ENCODE measurements around the gene UBE4B.

DNA sequence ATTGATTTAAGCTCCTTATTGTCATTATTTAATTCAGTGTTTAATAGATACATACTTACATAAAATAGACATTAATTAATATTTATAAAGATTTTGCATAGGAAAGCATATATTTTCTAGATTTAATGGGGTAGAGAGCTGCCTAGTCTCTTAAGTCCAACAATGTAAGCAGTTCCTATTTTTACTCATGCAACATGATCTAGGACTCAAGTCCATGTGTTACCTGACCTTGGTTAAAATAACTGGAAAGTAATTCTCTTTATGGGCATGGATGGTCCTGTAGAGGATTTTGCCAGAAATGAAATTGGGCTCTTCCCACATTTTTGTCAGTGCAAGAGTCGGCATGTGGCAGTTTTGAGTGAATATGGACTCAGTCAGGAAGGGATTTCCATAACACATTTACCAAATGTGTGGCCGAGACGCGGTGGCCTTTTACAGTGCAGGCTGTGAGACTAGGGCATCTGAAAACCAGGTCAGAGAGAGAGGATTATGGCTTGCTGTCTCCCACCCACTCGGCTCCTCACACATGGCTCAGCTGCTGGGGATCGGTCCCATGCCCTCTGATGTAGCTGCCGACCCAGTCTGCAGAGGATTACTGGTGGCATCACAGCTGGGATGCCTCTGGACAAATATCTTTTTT, 171.4 kb downstream of the UBE4B start:
- no peak for TF ChIP-seq POLR2A (IDR thresholded peaks at IDR 0.05)
- TF ChIP-seq, protein P1, sequence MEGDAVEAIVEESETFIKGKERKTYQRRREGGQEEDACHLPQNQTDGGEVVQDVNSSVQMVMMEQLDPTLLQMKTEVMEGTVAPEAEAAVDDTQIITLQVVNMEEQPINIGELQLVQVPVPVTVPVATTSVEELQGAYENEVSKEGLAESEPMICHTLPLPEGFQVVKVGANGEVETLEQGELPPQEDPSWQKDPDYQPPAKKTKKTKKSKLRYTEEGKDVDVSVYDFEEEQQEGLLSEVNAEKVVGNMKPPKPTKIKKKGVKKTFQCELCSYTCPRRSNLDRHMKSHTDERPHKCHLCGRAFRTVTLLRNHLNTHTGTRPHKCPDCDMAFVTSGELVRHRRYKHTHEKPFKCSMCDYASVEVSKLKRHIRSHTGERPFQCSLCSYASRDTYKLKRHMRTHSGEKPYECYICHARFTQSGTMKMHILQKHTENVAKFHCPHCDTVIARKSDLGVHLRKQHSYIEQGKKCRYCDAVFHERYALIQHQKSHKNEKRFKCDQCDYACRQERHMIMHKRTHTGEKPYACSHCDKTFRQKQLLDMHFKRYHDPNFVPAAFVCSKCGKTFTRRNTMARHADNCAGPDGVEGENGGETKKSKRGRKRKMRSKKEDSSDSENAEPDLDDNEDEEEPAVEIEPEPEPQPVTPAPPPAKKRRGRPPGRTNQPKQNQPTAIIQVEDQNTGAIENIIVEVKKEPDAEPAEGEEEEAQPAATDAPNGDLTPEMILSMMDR (IDR thresholded peaks at IDR 0.05): no peak

Measured in esophagus squamous epithelium (tissue), 4 donors.